Endothelial cell of hepatic sinusoid (primary cell): ENCODE data around the gene CDSN.

Experiments
- in situ Hi-C: cut with HindIII; loops from 2 replicates; pipeline ENCODE4 v1.10.0; 2017; ENCODE audit warnings: low sequenced_read_pairs

CDSN gene

DNA sequence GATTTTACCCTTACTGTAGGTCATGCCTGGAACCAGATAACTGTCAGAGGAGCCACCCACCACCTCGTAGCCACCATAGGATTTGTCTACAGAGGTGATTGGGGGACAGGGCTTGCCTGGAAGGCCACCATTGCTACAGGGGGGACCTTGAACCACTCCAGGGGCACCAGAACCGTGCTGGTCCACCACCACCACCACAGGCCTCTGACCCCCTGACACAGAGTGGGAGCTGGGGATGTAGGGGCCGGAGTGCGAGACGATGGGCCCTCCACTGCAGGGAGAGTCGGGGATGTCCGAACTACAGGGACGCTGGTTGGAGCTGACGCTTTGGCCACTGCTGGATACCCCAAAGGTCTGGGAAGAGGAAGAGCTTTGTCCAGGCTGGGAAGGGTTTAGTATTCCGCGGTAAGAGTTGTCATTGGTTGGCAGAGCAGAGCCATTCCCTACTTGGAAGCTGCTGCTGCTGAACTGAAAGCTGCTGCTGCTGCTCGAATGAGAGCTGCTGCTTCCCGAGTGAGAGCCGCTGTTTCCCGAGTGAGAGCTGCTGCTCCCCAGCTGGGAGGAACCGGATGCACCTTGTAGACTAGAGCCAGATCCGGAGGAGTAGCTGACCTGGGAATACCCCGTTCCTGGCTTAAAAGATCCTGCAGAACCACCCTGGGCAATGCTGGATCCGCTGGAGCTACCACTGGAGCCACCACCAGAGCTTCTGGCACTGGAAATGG, 3.4 kb downstream of the CDSN start:
- in situ Hi-C loops, result no loop called here

DNA sequence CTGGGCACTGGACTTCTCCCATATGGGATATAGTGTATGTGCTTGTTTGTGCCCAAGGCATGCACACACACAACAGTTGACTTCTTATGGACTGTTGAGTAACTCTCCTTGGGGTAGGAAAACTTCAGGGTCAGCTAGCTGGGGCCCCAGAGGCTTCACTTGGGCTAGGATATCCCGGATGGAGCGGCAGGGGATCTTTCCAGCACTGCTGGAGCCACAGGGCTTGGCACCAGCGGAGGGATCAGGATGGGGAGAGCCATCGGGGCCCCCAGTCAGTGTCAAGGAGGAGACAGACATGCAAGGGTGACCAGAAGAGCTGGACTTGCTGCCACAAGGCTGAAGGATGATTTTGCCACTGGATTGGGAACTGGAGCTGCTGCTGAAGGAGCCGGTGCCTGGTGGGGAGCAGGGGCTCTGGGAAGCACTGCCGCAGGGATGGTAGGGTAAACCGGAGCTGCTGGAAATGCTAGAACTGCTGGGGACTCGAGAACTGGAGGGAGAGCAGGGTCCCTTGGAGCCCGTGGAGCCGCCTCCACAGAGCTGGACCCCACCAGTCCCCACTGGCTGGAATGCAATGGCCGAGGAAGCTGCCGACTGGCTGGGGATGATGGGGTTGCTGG, 4.2 kb downstream of the CDSN start:
- in situ Hi-C loops, result no loop called here

- in situ Hi-C loops, result no loop called here
Measured at GRCh38 chr6:31114970-31115849, 5.0 kb downstream of the CDSN start.

DNA sequence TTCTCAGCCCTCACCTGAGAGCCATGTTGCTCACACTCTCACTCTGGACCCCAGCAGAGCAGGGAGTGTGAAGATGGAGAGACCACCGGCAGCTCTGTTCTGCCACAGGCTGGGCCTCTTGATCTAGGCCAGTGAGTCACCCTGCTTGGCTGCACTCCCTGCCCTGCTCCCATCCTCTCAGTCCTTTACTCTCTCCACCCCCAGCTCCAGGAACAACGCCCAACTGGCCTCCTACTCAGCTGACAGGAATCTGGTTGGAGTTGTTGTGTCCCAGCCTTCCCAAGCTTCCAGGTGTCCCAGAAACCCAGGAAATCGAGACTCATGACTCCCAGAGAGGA, 5.7 kb downstream of the CDSN start, which contains the start of gene PSORS1C1:
TSS of gene PSORS1C1 (plus strand) at position 260 of the 338 bp plus-strand sequence. CDS start 14,833 bp downstream, outside the sequence.
- in situ Hi-C loops, result no loop called here

DNA sequence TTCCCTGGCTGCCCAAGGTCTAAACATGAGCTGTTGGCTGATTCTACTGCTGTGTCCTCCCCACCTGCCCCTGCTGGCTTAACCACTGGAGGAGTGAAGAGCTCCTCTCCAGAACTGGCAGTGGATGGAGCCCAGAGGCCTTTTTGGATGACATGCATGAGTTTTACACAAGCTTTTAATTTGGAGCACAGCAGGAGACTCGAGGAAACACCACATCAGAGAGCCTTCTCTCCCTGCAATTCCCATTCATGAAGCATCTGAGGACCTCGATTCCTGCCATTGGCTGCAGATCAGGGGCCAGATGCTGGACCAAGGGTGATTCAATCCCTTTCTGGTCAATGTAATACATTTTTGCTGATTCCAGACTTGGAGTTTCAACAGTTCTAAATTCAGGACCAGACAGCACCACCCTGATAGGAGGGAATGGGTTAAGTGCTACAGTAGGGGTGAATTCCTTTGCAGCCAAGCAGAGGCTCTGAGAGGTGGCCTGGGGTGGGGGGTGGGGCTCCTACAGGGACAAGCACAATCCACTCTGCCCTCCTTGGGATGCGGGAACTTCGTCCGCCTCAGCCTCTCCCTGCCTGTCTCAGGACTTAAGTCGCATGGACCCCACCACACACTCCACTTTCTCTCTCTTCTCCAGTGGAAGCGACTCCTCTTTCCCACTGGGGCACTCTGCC, 6.2 kb downstream of the CDSN start:
- in situ Hi-C loops, result no loop called here

GRCh38 chr6:31112478-31112877, 7.8 kb downstream of the CDSN start, which contains the start of gene C6orf15:
TSS of gene C6orf15 (minus strand) at chr6:31112575. CDS start at chr6:31112555, 20 bp downstream.
- in situ Hi-C loops, result no loop called here

DNA sequence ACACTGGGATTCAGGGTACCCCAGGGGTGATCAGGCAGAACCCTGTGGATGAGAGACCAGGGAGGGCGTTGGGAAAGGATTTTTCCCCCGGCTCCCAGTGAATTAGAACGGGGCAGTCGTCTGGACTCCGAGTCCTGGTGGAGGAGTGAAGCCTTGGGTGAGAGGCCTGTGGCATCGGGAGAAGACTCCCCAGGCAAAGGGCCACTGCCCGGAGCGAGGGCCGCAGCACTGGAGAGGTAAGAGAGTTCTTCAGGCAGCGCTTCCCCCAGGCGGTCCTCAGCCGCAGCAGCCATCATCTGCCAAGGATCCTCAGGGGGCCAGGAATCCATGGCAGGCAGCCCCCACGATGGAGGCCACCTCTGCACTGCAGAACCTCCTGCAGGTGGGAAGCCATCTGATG, 8.5 kb downstream of the CDSN start:
- in situ Hi-C loops, result no loop called here

GRCh38 chr6:31110825-31111582, 9.2 kb downstream of the CDSN start:
- in situ Hi-C loops, result no loop called here

- in situ Hi-C loops, result no loop called here
Measured at GRCh38 chr6:31107052-31107451, 13.2 kb downstream of the CDSN start.

DNA sequence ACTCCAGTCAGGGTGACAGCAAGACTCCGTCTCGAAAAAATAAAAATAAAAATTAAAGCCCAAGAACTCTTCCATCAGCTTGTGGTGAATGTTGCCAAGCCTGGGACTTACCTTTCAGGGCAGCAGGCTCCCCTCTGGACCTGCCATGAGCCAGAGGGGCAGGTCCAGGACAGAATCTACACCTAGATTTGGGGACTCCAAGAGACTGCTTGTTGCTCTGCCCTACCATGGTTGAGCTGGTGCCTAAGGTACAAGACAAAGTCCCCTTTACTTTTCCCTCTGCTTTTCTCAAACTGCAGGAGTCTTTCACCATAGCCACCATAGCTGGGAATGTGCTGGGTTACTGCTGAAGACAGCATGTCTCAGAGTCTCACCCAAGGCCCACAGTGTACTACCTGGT, 17.1 kb downstream of the CDSN start:
- in situ Hi-C loops, result no loop called here

DNA sequence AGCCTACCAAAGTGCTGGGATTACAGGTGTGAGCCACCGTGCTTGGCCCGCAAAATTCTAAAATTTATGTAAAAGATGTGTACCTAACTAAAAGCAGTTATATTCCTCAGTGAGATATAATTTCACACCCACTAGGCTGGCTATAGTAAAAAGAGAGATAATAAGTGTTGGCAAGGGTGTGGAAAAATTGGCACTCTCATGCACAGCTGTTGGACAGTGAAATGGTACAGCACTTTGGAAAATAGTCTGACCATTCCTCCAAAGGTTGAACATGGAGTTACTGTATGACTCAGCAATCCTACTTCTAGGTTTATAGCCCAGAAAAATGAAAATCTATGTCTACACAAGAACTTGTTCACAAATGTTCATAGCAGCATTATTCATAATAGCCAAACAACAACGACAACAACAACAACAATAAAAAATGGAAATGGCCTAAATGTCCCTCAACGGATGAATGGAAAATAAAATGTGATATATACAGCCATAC, 21.8 kb downstream of the CDSN start:
- in situ Hi-C loops, result no loop called here

DNA sequence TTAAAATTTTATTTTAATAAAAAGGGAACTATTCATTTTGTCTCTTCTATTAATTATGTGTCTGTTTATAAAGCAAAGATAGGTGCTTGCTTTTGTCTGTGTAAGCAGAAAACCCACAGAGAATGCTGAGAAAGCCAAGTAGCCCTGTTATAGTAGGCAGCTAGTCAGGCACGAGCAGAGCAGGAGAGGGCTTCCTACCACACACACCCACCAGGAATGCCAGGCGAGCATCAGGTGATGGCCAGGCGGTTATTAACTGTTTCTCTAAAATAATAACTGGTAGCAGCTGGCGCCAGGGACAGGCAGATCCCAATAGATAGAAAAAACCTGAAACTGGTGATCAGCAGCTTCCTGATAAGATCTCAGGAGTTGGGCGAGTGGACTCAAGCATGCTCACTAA, 23.6 kb downstream of the CDSN start:
- in situ Hi-C loops, result no loop called here

- in situ Hi-C loops, result no loop called here
Measured at GRCh38 chr6:31096215-31096614, 24.0 kb downstream of the CDSN start.

DNA sequence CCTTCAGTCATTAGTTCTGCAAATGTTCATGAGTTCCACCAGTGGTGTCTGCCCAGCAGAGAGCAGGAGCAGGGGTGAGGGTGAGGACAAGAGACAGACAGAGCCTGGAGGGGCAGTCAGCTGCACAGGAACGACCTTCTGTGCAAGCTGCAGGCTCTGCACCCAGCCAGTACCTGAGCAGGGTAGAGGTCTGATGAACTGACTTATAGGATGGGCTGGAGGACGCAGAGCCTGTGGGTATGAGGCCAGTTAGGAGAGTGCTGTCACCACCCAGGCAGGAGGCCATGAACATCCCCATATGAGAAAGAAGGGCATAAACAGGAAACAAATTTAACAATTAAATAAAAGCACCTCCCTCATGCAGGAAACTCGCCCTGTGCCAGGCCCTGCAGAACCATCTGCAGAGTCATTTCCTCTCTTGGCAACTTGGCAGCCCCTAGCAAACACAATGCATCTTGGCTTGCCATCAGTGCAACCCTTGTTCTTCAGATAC, 25.8 kb downstream of the CDSN start:
- in situ Hi-C loops, result no loop called here

DNA sequence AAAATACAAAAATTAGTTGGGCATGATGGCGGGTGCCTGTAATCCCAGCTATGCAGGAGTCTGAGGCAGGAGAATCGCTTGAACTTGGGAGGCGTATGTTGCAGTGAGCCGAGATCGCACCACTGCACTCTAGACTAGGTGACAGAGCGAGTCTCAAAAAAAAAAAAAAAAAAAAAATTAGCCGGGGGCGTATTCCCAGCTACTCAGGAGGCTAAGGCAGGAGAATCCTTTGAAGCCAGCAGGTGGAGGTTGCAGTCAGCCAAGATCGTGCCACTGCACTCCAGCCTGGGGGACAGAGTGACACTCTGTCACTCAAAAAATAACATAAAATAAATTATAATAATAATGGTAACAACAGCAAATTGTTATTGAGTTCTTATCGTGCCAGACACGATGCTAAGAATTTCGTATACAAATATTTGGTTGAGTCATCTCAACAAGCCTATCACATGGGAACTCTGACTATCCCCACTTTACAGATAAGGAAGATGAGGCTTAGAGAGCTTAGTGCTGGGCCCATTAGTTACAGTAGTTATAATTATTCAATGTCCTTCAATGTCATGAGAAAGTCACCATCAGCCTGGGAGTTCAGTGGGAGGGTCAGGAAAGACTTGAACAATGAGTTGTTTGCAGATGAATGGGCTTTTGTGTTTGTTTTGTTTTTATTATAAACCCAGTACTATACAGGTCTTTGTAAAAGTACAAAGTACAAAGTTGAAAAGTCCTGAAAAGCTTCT, 27.3 kb downstream of the CDSN start:
- in situ Hi-C loops, result no loop called here

DNA sequence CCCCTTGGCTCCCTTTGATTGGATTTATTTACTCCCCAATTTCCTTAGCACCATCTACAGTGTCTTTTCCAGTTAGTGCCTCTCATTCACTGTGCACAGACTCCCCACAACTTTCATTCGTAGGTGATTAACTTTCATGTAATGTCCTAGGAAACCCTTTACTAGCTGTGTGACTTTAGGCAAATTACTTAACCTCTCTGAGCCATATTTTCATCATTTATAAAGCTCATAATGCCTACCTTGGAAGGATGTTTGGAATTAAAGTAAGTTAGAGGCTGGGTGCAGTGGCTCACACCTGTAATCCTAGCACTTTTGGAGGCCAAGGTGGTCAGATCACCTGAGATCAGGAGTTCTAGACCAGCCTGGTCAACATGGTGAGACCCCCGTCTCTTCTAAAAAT, 28.0 kb downstream of the CDSN start:
- in situ Hi-C loops, result no loop called here

- in situ Hi-C loops, result no loop called here
Measured at GRCh38 chr6:31091680-31092079, 28.6 kb downstream of the CDSN start.

DNA sequence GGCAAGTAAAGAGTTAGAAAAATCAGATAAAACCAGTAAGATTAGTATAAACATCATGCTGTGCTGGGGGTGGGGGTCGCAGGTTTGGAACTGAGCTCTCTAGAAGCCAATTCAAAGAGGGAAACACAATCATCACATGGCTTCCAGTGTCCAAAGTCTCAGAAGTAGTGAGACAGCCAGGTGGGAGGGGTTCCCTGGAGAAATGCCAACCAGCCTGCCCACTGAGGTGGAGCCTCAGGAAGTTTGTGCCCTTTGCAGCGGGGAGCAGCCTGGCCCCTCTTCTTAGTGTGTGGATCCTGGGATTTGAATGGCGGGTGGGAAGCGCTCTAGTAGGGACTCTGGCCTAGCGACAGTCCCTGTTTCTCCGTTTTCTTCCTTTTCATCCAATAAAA, 29.3 kb downstream of the CDSN start:
- in situ Hi-C loops, result no loop called here

GRCh38 chr6:31090275-31090972, 29.8 kb downstream of the CDSN start:
- in situ Hi-C loops, result no loop called here
